ENCODE measurements around the gene WDPCP.

DNA sequence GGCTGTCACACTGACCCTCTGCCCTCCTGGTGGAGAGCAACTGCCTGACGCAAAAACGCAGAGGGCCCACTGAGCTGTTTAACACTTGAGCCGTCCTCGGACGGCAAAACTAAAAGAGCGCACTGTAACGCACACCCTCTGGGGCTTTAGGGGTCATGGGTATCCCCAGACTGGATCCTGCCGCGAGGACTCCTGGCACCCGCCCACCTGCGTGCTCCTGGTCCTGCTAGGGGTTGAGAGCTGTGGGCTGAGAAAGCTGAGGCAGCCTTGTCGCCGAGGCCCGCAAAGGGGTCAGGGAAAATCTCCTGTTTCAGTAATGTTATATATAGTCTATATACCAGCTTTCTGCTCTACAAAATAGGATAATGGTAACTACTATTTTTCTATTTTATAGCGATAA, 39.6 kb upstream of the WDPCP start:
- no peak for TF ChIP-seq CTCF (IDR thresholded peaks at IDR 0.05)
- TF ChIP-seq POLR2A (IDR thresholded peaks at IDR 0.05): no peak

Data from vagina (tissue), 2 donors.